ENCODE data around the gene SBNO2.

SBNO2 gene

GRCh38 chr19:1167687-1168571 lies 6.1 kb downstream of the SBNO2 start:
- no peak for DNase-seq (ENCODE audit: low read depth in 2 of 2)

GRCh38 chr19:1166872-1167573 lies 7.0 kb downstream of the SBNO2 start:
- DNase-seq (ENCODE audit: low read depth in 2 of 2), result no peak

GRCh38 chr19:1164684-1165531 lies 9.2 kb downstream of the SBNO2 start:
- DNase-seq (ENCODE audit: low read depth in 2 of 2), result no peak

GRCh38 chr19:1163934-1164683 lies 10.0 kb downstream of the SBNO2 start:
- no peak for DNase-seq (ENCODE audit: low read depth in 2 of 2)

DNA sequence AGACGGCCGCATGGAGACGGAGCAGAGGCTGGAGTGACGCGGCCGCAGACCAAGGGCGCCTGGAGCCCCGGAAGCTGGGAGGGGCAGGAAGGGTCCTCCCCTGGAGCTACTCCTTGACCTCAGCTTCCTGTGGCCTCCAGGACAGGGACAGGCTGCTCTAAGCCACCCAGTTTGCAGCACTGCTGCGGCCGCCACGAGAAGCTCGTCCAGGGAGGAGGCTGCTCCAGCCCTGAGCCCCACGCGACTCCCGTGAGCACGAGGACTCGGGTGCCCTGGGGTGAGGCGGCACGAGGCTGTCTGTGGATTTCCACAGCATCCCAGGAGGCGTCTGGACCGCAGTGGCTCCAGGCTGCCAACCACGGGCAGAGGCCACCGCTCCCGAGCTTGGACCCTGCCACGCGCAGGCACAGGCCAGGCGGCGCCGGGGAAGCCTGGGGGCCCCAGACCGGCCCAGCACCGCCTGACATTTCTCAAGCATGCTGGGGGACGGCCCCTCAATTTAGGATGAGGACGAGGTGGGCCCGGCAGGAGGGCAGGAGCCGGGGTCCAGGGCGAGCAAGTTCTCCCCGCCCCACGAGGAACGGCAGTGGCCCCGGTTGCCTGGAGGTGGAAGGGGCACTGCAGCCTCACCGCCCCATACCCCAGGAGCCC lies 10.7 kb downstream of the SBNO2 start:
- no peak for DNase-seq (ENCODE audit: low read depth in 2 of 2)

GRCh38 chr19:1162404-1163282 lies 11.4 kb downstream of the SBNO2 start:
- DNase-seq (ENCODE audit: low read depth in 2 of 2), result no peak

GRCh38 chr19:1161716-1162115 lies 12.4 kb downstream of the SBNO2 start:
- no peak for DNase-seq (ENCODE audit: low read depth in 2 of 2)

GRCh38 chr19:1159864-1160595 lies 14.0 kb downstream of the SBNO2 start:
- DNase-seq (ENCODE audit: low read depth in 2 of 2), result no peak

GRCh38 chr19:1158885-1159448 lies 15.1 kb downstream of the SBNO2 start:
- DNase-seq (ENCODE audit: low read depth in 2 of 2), result no peak

DNA sequence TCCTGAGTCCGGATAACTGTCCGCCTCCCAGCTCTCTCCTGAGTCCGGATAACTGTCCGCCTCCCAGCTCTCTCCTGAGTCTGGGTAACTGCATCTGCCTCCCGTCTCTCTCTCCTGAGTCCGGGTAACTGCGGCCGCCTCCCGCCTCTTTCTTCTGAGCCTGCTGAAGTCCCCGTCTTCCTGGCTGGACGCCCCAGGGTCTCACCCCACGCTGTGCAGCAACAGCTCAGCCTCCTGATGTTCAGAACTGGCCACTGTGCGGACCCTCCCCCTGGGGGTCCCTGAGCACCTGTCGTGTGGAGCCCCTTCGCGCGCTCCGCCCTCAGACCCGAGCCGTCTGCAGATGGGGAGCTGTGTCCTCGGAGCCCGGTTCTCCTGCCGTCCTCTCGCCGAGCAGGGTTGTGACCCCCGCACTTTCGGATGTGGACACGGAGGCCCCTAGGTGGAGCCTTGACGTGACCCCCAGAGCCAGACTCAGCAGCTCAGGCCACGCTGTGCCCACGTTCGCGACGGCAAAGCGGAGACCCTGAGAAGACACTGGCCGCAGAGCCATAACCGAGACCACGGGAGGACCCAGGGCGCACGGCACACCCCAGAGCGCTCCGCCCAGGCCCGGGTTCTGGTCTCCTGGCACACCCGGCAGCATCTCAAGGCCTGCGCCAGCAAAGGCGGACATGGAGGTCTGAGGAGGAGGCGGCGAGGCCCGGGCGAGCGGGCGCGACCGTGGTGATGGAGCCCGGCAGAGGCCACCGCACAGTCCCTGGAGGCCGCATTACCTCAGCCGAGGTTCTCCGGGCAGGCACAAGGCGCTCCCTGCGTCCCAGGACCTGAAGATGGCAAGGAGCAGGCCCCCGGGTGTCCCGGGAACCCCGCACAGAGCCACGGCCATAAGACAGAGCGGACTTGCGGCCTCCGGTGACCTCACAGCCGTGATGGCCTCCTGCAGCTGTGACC lies 15.9 kb downstream of the SBNO2 start:
- no peak for DNase-seq (ENCODE audit: low read depth in 2 of 2)

DNA sequence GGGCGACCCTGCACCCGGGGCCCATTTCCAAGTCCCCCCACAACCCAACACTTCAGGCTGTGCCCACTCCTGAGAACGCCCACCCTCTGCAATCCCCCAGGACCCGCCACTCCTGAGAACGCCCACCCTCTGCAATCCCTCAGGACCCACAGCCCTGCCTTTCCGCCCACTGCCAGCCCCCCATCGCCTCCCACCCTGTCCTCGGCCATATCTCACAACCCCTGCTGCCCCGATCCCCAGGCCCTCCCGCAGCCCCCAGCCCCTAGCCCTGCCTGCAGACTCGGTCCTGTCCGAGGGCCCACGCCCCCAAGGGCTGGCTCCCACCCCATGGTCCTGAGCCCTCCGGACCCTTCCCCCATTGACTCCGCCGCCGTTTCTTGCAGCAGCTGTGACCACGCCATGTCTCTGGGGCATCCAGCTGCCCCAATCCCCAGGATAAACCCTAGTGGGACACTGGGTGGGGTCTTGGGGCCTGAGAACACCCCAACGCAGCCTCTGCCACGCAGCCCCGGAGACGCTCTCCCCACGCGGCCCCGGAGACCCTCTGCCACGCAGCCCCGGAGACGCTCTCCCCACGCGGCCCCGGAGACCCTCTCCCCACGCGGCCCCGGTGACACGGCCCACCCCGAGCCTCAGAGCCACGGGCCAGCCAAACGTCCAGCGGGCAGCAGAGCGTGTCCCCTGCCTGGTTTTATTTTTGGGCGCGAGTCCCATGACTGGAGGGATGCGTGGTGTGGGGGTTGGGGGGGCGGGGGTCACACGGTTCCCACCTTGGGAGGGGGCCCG lies 17.0 kb downstream of the SBNO2 start:
- DNase-seq (ENCODE audit: low read depth in 2 of 2), result no peak

DNA sequence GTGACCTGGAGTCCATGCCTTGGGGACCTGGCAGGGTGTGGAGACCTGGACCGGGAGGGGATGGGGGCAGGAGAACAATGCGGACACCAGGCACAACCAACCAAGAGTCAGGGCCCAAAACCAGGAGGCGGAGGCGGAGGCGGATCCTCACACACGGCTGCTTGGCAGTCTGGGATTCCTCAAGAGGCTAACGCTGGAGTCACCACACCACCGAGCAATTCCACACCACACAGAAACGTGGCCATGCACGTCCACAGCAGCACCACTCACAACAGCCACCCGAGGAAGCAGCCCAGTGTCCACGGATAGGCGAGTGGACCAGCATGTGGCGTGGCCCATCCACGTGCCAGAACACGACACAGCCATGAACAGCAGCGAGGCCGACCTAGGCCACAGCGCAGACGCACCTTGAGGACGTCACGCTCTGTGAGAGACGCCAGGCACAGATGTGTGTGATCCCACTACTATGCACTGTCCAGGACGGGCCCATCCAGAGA lies 17.7 kb downstream of the SBNO2 start:
- no peak for DNase-seq (ENCODE audit: low read depth in 2 of 2)

GRCh38 chr19:1155352-1156304 lies 18.4 kb downstream of the SBNO2 start:
- DNase-seq (ENCODE audit: low read depth in 2 of 2), result no peak

- DNase-seq (ENCODE audit: low read depth in 2 of 2), result no peak
Observed at GRCh38 chr19:1154731-1155351, 19.2 kb downstream of the SBNO2 start.
